GM06990 (cell line): ENCODE results near the gene PIN4.

Experiments
- DNase-seq: peaks from one replicate; pipeline ENCODE4 v3.0.0-alpha.2; 2011; ENCODE audit not compliant: insufficient read length; ENCODE audit errors: extremely low read depth
- H3K27me3 ChIP-seq: replicated peaks from 2 replicates; pipeline ENCODE4 v1.6.0; 2011; ENCODE audit warnings: low read length; ENCODE audit not compliant: control insufficient read depth, insufficient read depth
- H3K36me3 ChIP-seq: 2 replicates; pipeline ENCODE4 v1.5.1; 2011; ENCODE audit warnings: low read length; ENCODE audit not compliant: control insufficient read depth, insufficient read depth
- H3K4me3 ChIP-seq: replicated peaks from 2 replicates; pipeline ENCODE4 v1.5.1; 2011; ENCODE audit warnings: low read depth, mild to moderate bottlenecking, control low read depth, low read length
- TF ChIP-seq, protein P1 (sequence below): IDR thresholded peaks from 2 replicates; pipeline ENCODE4 v1.5.1; 2011; ENCODE audit warnings: low read length, control low read depth, mild to moderate bottlenecking, inconsistent platforms; ENCODE audit not compliant: insufficient read depth, poor library complexity, severe bottlenecking

PIN4 gene

DNA sequence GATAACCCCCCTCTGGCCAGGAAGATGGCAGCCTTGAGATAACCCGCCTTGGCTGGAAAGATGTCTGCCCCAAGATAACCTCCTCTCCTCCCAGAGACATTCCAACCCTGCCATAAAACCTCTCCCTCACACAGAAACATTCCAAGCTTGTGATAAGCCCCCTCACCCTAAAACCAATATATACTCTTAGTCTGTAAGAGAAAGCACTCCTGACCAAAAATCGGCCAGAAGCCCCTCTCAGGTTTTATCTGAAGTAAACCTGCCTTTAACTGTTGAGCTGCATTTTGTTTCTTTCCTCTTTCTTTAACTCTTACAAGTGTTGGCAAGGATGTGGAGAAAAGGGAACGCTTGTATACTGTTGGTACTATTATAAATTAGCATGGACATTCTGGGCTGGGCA lies 48.7 kb downstream of the PIN4 start:
- Histone ChIP-seq H3K4me3 (no peak overlapping the region), H3K27me3 (no peaks in the 10 kb centered on the region), H3K36me3 (no peaks in the 10 kb centered on the region)
- DNase-seq, result no peak
- TF ChIP-seq, protein P1, sequence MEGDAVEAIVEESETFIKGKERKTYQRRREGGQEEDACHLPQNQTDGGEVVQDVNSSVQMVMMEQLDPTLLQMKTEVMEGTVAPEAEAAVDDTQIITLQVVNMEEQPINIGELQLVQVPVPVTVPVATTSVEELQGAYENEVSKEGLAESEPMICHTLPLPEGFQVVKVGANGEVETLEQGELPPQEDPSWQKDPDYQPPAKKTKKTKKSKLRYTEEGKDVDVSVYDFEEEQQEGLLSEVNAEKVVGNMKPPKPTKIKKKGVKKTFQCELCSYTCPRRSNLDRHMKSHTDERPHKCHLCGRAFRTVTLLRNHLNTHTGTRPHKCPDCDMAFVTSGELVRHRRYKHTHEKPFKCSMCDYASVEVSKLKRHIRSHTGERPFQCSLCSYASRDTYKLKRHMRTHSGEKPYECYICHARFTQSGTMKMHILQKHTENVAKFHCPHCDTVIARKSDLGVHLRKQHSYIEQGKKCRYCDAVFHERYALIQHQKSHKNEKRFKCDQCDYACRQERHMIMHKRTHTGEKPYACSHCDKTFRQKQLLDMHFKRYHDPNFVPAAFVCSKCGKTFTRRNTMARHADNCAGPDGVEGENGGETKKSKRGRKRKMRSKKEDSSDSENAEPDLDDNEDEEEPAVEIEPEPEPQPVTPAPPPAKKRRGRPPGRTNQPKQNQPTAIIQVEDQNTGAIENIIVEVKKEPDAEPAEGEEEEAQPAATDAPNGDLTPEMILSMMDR, result no peak

DNA sequence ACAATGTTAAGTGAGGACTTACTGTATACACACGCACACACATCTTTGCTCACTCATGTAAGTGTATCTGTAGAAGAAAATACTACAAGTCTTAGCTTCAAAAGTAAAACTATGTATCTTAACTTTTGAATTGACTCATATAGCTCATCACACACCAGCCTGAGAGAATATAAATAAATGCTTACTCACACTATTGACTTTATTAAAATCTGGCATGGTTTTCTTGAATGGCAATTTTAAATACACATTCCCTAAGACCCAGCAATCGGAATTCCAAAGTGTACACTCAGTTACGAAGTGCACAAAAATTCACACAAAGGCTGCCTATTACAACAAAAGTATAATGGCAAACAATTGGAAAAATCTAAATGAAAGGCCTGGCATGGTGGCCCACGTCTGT lies 55.3 kb downstream of the PIN4 start:
- no peaks in the 10 kb centered on the region for H3K36me3 ChIP-seq
- DNase-seq, result no peak
- H3K4me3 ChIP-seq, result no peak overlapping the region
- TF ChIP-seq, protein P1, result no peak
- H3K27me3 ChIP-seq, result no peaks in the 10 kb centered on the region

DNA sequence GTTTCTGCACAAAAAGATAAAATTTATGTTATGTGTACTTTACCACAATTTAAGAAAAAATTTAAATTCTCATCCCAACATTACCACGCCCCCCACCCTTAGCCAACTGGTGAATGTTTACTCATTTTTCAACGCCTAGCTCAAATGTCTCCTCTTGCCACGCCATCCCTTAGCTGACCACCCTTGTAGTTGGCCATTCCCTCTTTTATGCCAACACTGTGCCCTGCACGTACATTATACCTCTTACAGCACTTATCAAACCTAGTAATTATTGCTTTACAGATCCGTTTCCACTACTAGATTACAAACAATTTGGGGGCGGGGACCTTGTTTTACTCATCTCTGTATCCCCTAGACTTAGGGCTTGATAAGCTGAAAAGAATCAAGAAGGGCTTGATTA lies 56.6 kb downstream of the PIN4 start:
- Histone ChIP-seq H3K36me3 (no peaks in the 10 kb centered on the region), H3K27me3 (no peaks in the 10 kb centered on the region), H3K4me3 (peak overlapping the region; percentile 60)
- TF ChIP-seq, protein P1, result no peak
- DNase-seq, result no peak

DNA sequence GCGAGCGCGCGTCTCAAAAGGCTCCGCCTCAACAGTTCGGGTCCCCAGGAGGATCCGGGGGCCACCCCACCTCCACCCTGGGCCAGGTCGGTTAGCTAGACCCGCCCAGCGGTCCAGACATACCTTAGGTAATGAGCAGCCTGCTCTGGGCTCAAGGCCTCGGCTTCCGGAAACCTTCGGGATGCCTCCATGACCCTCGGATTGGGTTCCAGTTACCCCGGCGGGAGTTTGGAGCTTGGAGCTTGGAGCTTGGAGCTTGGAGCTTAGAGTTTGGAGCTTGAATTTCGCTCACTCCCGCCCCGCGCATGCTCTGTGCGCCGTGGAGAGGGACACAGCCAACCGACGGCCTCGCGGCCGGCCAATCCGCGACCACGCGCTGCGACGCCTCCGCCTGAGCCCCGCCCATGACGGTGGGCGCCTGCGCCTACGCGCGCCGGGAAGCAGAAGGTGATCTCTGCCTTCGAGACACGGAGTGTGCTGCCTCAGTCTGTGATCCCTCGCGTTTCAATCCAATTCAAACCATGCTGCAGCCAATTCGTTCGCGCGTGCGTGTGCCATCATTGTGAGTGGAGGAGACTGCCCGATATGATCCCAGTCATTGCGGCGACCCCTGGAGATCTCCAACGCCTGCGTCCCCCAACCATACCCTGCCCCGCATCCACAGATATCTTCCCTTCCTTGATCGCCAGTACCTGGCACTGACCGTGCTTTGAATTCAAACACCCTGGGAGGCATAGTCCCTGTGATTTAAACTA lies 57.3 kb downstream of the PIN4 start, which contains the start of gene ERCC6L:
Gene ERCC6L (minus strand): TSS at position 307 of the 755 bp plus-strand sequence. CDS start 116 bp downstream, at position 191.
- no peaks in the 10 kb centered on the region for H3K36me3 ChIP-seq
- peak; percentile 91 for DNase-seq
- no peaks in the 10 kb centered on the region for H3K27me3 ChIP-seq
- TF ChIP-seq, protein P1, result no peak
- H3K4me3 ChIP-seq, result peak within 1 kb of the TSS; percentile 60

DNA sequence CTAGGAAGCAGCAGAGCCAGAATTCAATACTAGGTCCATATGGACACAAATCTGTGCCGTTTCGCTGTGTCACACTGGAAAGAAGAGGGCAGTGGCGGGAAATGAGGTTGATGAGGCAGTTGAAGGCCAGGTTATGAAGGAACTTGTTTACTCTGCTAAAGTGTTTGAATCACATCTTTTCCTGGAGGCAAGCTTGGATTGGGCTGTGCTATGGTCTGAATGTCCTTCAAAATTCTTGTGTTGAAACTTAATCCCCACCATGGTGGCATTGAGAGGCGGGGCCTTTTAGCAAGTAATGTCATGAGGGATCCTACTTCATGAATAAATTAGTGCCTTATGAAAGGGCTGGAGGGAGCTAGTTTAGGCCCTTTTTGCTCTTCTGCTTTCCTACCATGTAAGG lies 59.4 kb downstream of the PIN4 start:
- no peak overlapping the region for H3K4me3 ChIP-seq
- TF ChIP-seq, protein P1, result no peak
- DNase-seq, result no peak
- H3K36me3 ChIP-seq, result no peaks in the 10 kb centered on the region
- H3K27me3 ChIP-seq, result no peaks in the 10 kb centered on the region
